Measurements from ENCODE around the gene ASTN2.
"Not testable (repeated sequence)": the region's sequence is repeated elsewhere in the genome, so short reads cannot be mapped to it uniquely, and the experiment has no call there.

The ASTN2 gene

GRCh38 chr9:117074784-117075520 is 339.9 kb downstream of the ASTN2 start:
- no peak for DNase-seq (ENCODE audit: low read depth, low spot score)

- DNase-seq (ENCODE audit: low read depth, low spot score), result no peak
Observed at GRCh38 chr9:117074342-117074662, 340.6 kb downstream of the ASTN2 start.

GRCh38 chr9:117073539-117074341 is 341.1 kb downstream of the ASTN2 start:
- peak; percentile 44 for DNase-seq (ENCODE audit: low read depth, low spot score)

- no peak for DNase-seq (ENCODE audit: low read depth, low spot score)
Observed at GRCh38 chr9:117073071-117073470, 341.8 kb downstream of the ASTN2 start.

GRCh38 chr9:117072216-117072615 is 342.6 kb downstream of the ASTN2 start:
- DNase-seq (ENCODE audit: low read depth, low spot score), result no peak

GRCh38 chr9:117071673-117072207 is 343.1 kb downstream of the ASTN2 start:
- not testable (repeated sequence) for DNase-seq (ENCODE audit: low read depth, low spot score)

GRCh38 chr9:117063721-117064471 is 351.0 kb downstream of the ASTN2 start:
- no peak for DNase-seq (ENCODE audit: low read depth, low spot score)

GRCh38 chr9:117060963-117061362 is 353.9 kb downstream of the ASTN2 start:
- DNase-seq (ENCODE audit: low read depth, low spot score), result no peak

GRCh38 chr9:117050007-117050406 is 364.9 kb downstream of the ASTN2 start:
- DNase-seq (ENCODE audit: low read depth, low spot score), result no peak

GRCh38 chr9:117046666-117047327 is 368.1 kb downstream of the ASTN2 start:
- DNase-seq (ENCODE audit: low read depth, low spot score), result peak; percentile 1

- DNase-seq (ENCODE audit: low read depth, low spot score), result no peak
Observed at GRCh38 chr9:117044241-117044640, 370.6 kb downstream of the ASTN2 start.

GRCh38 chr9:117043159-117043558 is 371.7 kb downstream of the ASTN2 start:
- no peak for DNase-seq (ENCODE audit: low read depth, low spot score)

GRCh38 chr9:117035546-117035945 is 379.3 kb downstream of the ASTN2 start:
- no peak for DNase-seq (ENCODE audit: low read depth, low spot score)

GRCh38 chr9:117034866-117035265 is 380.0 kb downstream of the ASTN2 start:
- DNase-seq (ENCODE audit: low read depth, low spot score), result peak; percentile 46

- no peak for DNase-seq (ENCODE audit: low read depth, low spot score)
Observed at GRCh38 chr9:117030254-117030768, 384.5 kb downstream of the ASTN2 start.

GRCh38 chr9:117029341-117029740 is 385.5 kb downstream of the ASTN2 start:
- DNase-seq (ENCODE audit: low read depth, low spot score), result no peak

- DNase-seq (ENCODE audit: low read depth, low spot score), result peak; percentile 7
Observed at GRCh38 chr9:117028103-117028858, 386.6 kb downstream of the ASTN2 start.

GRCh38 chr9:117021906-117022305 is 393.0 kb downstream of the ASTN2 start:
- no peak for DNase-seq (ENCODE audit: low read depth, low spot score)

- no peak for DNase-seq (ENCODE audit: low read depth, low spot score)
Observed at GRCh38 chr9:117018966-117019617, 395.8 kb downstream of the ASTN2 start.

GRCh38 chr9:117017414-117017985 is 397.4 kb downstream of the ASTN2 start:
- no peak for DNase-seq (ENCODE audit: low read depth, low spot score)

Measured in astrocyte of the hippocampus (primary cell).